NCI-H2196 treated with DMSO at 0.1 percent for 48 hours (cell line): ENCODE data around the gene SMARCD1.

ENCODE experiments used
- DNase-seq: peaks from one replicate; lab custom pipeline; 2025; ENCODE audit not compliant: unreplicated experiment; lab: John Stamatoyannopoulos, UW

The SMARCD1 gene

GRCh38 chr12:50084775-50085614, at the start of gene SMARCD1:
TSS of gene SMARCD1 (plus strand) at chr12:50085342. CDS start at chr12:50085370, 28 bp downstream.
- peak; percentile 82 for DNase-seq

GRCh38 chr12:50038336-50038735, 46.8 kb upstream of the SMARCD1 start:
- no peak for DNase-seq

GRCh38 chr12:50039151-50039835, 45.8 kb upstream of the SMARCD1 start:
- DNase-seq: peak; percentile 38

GRCh38 chr12:50040657-50041056, 44.5 kb upstream of the SMARCD1 start:
- no peak for DNase-seq

- DNase-seq: no peak
Observed at GRCh38 chr12:50041062-50041860, 43.9 kb upstream of the SMARCD1 start.

GRCh38 chr12:50041962-50042361, 43.2 kb upstream of the SMARCD1 start:
- DNase-seq: no peak

- no peak for DNase-seq
Observed at GRCh38 chr12:50042693-50043092, 42.4 kb upstream of the SMARCD1 start.

- no peak for DNase-seq
Observed at GRCh38 chr12:50043308-50043707, 41.8 kb upstream of the SMARCD1 start.

- DNase-seq: no peak
Observed at GRCh38 chr12:50043854-50044253, 41.3 kb upstream of the SMARCD1 start.

- no peak for DNase-seq
Observed at GRCh38 chr12:50047693-50048250, 37.4 kb upstream of the SMARCD1 start.

GRCh38 chr12:50049254-50050118, 35.7 kb upstream of the SMARCD1 start:
- DNase-seq: no peak

- no peak for DNase-seq
Observed at GRCh38 chr12:50050119-50050385, 35.1 kb upstream of the SMARCD1 start.

- DNase-seq: no peak
Observed at GRCh38 chr12:50050410-50051098, 34.6 kb upstream of the SMARCD1 start.

GRCh38 chr12:50051101-50051806, 33.9 kb upstream of the SMARCD1 start:
- DNase-seq: no peak

GRCh38 chr12:50052544-50052943, 32.6 kb upstream of the SMARCD1 start:
- no peak for DNase-seq

GRCh38 chr12:50052964-50053363, 32.2 kb upstream of the SMARCD1 start:
- no peak for DNase-seq

- DNase-seq: no peak
Observed at GRCh38 chr12:50053583-50053982, 31.6 kb upstream of the SMARCD1 start.

- DNase-seq: peak; percentile 64
Observed at GRCh38 chr12:50055831-50056638, 29.1 kb upstream of the SMARCD1 start.

GRCh38 chr12:50056639-50056976, 28.5 kb upstream of the SMARCD1 start:
- DNase-seq: no peak
